WTC11 (cell line): Measurements from ENCODE around the gene TESK2.

Experiments
- SMAD3 ChIP-seq: sonication (generic); formaldehyde crosslinking; IDR thresholded peaks from 2 replicates; pipeline ENCODE4 v1.8.0; 2022; ENCODE audit warnings: missing genetic modification reagents, mild to moderate bottlenecking, borderline replicate concordance
- ZNF263 ChIP-seq: sonication (generic); formaldehyde crosslinking; IDR thresholded peaks from 2 replicates; pipeline ENCODE4 v1.8.1; 2022; ENCODE audit warnings: low read depth, mild to moderate bottlenecking, moderate library complexity, missing genetic modification reagents

DNA sequence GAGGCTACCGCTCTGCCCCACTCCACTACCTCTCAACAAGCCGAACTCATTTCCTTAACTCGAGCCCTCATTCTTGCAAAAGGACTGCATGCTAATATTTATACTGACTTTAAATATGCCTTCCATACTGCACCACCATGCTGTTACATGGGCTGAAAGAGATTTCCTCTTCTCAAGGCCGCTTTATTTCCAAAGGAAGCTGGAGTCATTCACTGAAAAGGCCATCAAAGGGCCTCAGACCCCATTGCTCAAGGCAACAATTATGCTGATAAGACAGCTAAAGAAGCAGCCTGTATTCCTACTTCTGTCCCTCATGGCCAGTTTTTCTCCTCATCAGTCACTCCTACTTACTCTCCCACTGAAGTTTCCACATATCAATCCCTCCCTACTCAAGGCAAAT, 171.2 kb downstream of the TESK2 start:
- TF ChIP-seq ZNF263 (CRISPR knock-in tag), result no peak
- no peak for TF ChIP-seq SMAD3 (CRISPR knock-in tag)
